BLaER1 treated with 17β-estradiol and CSF1 and Interleukin-3, amounts not matched to agents 10 nM and 100 nM (cell line): ENCODE data around the gene DCDC1.

ENCODE experiments used
- H3K27ac ChIP-seq, 11 experiments: shearing (Covaris generic); formaldehyde crosslinking; 2 replicates each; pipeline ENCODE4 v1.8.1; 2022
- H3K27me3 ChIP-seq, 11 experiments: shearing (Covaris generic); formaldehyde crosslinking; 2 replicates each; pipeline ENCODE4 v1.8.1; 2022
- H3K36me3 ChIP-seq, 11 experiments: shearing (Covaris generic); formaldehyde crosslinking; 2 replicates each; pipeline ENCODE4 v1.8.1; 2022
- H3K4me1 ChIP-seq, 10 experiments: shearing (Covaris generic); formaldehyde crosslinking; 2 replicates each; pipeline ENCODE4 v1.8.1; 2022
- H3K4me2 ChIP-seq, 11 experiments: shearing (Covaris generic); formaldehyde crosslinking; 2 replicates each; pipeline ENCODE4 v1.8.1; 2022
- H3K4me3 ChIP-seq, 10 experiments: shearing (Covaris generic); formaldehyde crosslinking; 2 replicates each; pipeline ENCODE4 v1.8.1; 2022
- H3K9ac ChIP-seq, 11 experiments: shearing (Covaris generic); formaldehyde crosslinking; 2 replicates each; pipeline ENCODE4 v1.8.1; 2022
- H3K9me3 ChIP-seq, 11 experiments: shearing (Covaris generic); formaldehyde crosslinking; replicated peaks in 1 of 11; 2 replicates each; pipeline ENCODE4 v1.8.1; 2022
- H4K20me1 ChIP-seq, 11 experiments: shearing (Covaris generic); formaldehyde crosslinking; 2 replicates each; pipeline ENCODE4 v1.8.1; 2022
- Cebpa-rat ChIP-seq, 11 experiments: shearing (Covaris generic); IDR thresholded peaks; 2 replicates each; pipeline ENCODE4 v1.8.1; 2022

Gene DCDC1

GRCh38 chr11:30814737-30815136 lies 554.8 kb downstream of the DCDC1 start:
- no peaks in the 10 kb centered on the region for H3K27me3 ChIP-seq

More at GRCh38 chr11:30814737-30815136, 554.8 kb downstream of the DCDC1 start:
- Histone ChIP-seq H3K27ac (no peak overlapping the region), H3K9me3 (no peaks in the 10 kb centered on the region), H3K9ac (no peak overlapping the region), H3K4me1 (no peaks in the 10 kb centered on the region; a peak in 1 of 20 replicates), H4K20me1 (no peaks in the 10 kb centered on the region), H3K36me3 (no peaks in the 10 kb centered on the region), H3K4me3 (no peak overlapping the region), H3K4me2 (no peak overlapping the region)
- TF ChIP-seq Cebpa-rat (IDR thresholded peaks at IDR 0.05), result no peak
